Ureter (tissue), 1 donor: ENCODE measurements around the gene CDK2. TPM values are rescaled to one million over a fixed set of nuclear protein-coding genes. Genes with fewer than 3 reads are reported as not detected.
A peak's percentile ranks its signal among the peaks of the same experiment; 100 is the strongest.

Experiments
- DNase-seq: peaks from one replicate; pipeline ENCODE4 v3.0.0-alpha.2; 2020; ENCODE audit warnings: low spot score
- total RNA-seq: library from RNA; stranded (reverse); gene quantifications from one replicate; pipeline ENCODE4 v1.2.4, GENCODE V29; 2023
- donor health status: DM: yes; HTN: yes; CAD: no.

The CDK2 gene
- total RNA-seq, 1 donor from 2014 or later = 23.2 TPM

- DNase-seq = no peak
These were observed 28.6 kb upstream of the CDK2 start for GRCh38 chr12:55937981-55938380.

- no peak for DNase-seq
These were observed 27.7 kb upstream of the CDK2 start for GRCh38 chr12:55938826-55939501.

GRCh38 chr12:55940065-55940732 lies 26.4 kb upstream of the CDK2 start:
- DNase-seq = peak; percentile 93

- no peak for DNase-seq
These were observed 24.6 kb upstream of the CDK2 start for GRCh38 chr12:55942055-55942454.

DNA sequence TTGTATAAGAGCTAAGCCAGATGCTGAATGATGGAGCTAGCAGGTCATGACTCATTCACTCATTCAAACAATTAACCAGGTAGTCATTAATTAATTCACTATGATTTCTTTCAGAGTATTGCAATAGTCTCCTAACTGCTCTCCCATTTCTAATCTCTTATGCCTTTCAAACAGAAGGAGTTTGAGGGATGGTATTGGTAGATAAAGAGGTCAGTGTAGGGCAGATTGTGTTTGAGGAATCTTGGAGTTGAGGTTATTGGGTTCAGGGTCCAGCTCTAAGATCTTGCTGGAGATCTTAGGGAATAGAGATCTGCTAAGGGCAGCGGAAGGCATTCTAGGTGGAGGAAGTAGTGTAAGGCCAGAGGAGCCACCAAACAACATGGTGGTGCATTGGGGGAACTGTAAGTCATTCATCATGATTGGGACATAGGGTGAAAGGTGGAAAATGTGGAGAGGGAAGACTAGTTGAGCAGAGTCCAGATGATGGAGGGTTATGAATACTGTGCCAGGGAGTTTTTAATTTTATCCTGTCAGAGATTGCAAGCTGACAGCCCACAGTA lies 24.0 kb upstream of the CDK2 start:
- no peak for DNase-seq

- DNase-seq = no peak
These were observed 20.1 kb upstream of the CDK2 start for GRCh38 chr12:55946553-55946952.

GRCh38 chr12:55955344-55955743 lies 11.3 kb upstream of the CDK2 start:
- no peak for DNase-seq

GRCh38 chr12:55955800-55956508 lies 10.7 kb upstream of the CDK2 start:
- DNase-seq = peak; percentile 75

DNA sequence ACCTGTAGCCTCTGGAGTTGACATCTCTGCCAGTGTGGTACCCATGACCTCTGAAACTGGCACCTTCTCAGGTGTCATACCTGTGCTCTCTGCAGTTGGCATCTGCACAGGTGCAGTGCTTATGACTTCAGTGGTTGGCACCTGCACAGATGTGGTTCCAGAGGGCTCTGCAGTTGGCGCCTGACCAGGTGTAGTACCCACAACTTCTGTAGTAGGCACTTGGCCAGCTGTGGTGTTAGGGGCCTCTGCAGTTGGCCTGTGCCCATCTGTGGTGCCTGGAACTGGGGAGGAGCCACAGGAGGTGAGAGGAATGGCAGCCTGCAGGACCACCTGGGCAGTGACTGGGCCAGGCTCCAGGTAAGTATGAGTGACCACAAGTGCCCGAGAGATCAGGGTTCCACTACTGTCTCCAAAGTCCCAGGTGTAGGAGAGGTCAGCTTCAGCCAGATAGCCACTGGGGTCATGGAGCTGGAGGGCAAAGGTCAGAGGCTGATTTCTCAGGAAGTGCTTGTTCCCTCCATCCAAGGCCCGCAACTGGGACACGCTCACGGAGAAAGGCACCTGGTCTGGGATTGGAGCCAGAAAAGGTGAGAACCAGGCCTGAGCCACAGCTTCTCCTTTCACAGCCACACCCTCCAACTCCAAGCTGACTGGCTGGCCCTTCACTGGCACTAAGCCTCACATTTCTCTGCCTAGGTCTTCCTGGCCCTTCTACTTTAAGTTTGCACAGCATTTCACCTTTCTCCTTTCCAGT lies 9.3 kb upstream of the CDK2 start:
- peak; percentile 70 for DNase-seq

DNA sequence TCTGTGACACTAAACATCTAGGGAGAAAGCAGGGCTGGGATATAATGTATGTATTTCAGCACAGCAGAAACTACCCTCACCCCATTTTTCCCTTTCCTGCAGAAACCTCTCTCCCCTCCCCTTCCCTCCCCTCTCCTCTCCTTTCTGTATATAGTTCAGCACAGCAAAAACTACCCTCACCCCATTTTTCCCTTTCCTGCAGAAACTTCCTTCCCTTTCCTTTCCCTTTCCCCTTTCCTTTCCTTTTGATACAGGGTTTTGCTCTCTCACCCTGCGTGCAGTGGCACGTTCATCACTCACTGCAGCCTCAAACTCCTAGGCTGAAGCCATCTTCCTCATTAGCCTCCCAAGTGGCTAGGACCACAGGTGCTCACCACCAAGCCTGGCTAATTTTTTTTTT lies 2.9 kb upstream of the CDK2 start:
- DNase-seq = no peak

DNA sequence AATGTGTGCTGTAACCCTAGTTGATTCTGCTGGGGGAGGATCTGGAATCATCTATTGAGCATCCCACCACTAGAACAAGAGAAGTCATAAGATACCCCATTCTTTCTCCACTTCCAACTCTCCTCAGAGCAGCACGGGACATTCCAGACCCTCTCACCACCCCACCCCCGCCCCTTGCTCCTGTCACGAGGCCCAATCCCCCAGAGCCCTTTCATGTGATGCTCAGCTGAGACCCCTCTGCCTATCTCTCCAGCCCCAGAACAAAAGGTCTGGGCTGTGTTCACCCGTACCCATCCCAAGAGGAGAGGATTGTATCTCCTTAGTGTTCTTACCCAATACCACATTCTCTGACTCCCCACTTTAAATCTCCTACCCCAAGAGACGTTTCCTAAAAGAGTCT lies 1.4 kb upstream of the CDK2 start:
- no peak for DNase-seq

DNA sequence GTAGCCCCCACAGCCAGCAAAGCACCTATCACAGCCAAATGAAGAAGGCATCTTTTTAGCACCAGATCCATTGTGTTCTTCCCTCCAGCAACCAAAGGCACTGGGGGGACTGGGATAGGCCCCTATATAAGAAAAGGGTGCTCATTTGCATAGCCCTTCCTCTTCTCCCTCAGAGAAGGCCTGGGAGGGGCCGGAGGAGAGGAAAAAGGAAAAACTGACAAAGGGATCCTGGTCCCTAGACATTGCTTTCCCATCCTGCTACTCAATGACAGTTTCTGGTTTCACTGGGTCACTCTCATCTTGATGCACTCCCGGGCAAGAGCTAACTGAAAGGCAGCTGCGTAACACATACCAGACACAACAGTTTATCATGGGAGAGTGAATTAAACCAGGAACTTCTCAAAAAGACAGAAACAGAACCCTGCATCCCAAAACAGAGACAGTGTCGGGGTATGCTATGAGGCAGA lies 656 bp upstream of the CDK2 start, which contains the start of gene PMEL:
TSS of gene PMEL (minus strand) at position 102 of the 467 bp plus-strand sequence. CDS start at position 71, 31 bp downstream.
- no peak for DNase-seq

DNA sequence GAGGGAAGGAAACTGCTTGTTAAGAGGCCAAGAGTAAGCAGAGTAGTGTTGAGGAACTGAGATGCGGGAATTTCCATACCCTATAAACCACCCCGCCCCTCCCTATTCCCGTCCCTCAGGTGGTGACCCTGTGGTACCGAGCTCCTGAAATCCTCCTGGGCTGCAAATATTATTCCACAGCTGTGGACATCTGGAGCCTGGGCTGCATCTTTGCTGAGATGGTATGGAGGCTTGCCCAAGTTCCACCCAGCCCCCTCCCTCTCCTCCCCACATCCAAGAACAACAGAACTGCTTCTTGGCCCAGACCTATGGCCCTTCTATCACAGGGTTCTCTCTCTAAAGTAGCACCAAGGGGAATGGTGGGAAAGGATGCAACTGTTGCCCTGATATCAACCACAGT lies 2.7 kb downstream of the CDK2 start:
- DNase-seq = no peak

- no peak for DNase-seq
These were observed 4.1 kb downstream of the CDK2 start for GRCh38 chr12:55970775-55971174.

- DNase-seq = no peak
These were observed 5.4 kb downstream of the CDK2 start for GRCh38 chr12:55972042-55972441.

GRCh38 chr12:55972456-55972855 lies 5.8 kb downstream of the CDK2 start:
- no peak for DNase-seq

- no peak for DNase-seq
These were observed 6.4 kb downstream of the CDK2 start for GRCh38 chr12:55972911-55973598.

- peak; percentile 99 for DNase-seq
These were observed 7.1 kb downstream of the CDK2 start, which contains the start of gene RAB5B for GRCh38 chr12:55973599-55974307. Gene RAB5B (plus strand): TSS chr12:55974078. CDS start chr12:55986961, 12,883 bp downstream.

DNA sequence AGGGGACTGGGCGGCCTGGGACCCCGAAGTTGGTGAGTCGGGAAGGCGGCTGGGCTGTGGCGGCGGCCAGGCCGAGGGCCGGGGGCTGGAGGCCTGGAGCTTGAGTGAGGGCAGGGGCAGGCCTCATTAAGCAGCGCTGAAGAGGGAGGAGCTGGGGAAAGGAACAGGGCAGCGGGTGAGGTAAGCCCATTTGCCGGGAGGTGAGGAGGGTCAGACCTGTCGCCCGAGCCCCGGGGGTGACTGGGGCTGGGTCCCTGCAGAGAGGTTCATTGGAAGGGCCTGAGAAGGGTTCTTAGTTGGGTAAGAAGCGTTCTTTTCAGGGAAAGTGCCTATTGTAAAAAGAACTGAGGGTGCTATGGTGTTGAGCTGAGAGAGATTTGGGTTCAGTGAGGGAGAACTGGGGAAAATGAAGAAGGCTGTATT lies 7.7 kb downstream of the CDK2 start:
- peak; percentile 68 for DNase-seq

DNA sequence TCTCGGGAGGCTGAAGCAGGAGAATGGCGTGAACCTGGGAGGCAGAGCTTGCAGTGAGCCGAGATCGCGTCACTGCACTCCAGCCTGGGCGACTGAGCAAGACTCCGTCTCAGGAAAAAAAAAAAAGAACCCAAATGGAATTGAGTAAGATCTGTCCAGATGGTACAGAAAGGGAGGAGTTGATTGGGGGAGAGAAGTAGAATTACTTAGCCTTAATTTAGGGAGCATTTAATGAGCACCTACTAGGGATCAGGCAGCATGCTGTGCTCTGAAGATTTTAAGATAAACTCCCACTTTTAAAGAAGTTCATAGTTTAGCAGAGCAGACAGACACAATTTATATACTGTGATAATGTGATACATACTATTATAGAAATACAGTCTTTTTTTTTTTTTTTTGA lies 11.8 kb downstream of the CDK2 start:
- no peak for DNase-seq
